HepG2 (cell line): ENCODE results near the gene PHRF1.

ENCODE experiments used
- GTF2F1 ChIP-seq: fragments of 150-350 bp; IDR thresholded peaks from 2 replicates; pipeline ENCODE4 v1.6.1; 2014; ENCODE audit warnings: low read length
- PHF21A ChIP-seq: sonication (generic); formaldehyde crosslinking; IDR thresholded peaks from 2 replicates; pipeline ENCODE4 v1.5.0; 2020; ENCODE audit warnings: mild to moderate bottlenecking, missing genetic modification reagents
- POLR2AphosphoS5 ChIP-seq: IDR thresholded peaks from 2 replicates; pipeline ENCODE4 v1.6.1; 2012; ENCODE audit warnings: low read depth, low read length
- TF ChIP-seq, protein P1 (sequence below): sonication (generic); formaldehyde crosslinking; IDR thresholded peaks from 2 replicates; pipeline ENCODE4 v1.5.1; 2020; ENCODE audit warnings: mild to moderate bottlenecking, moderate library complexity, missing genetic modification reagents
- TF ChIP-seq, protein P2 (sequence below): sonication (generic); formaldehyde crosslinking; IDR thresholded peaks from 2 replicates; pipeline ENCODE4 v1.5.0; 2020; ENCODE audit warnings: missing genetic modification reagents
- TF ChIP-seq, protein P3 (sequence below): sonication (generic); formaldehyde crosslinking; IDR thresholded peaks from 2 replicates; pipeline ENCODE4 v1.5.0; 2020; ENCODE audit warnings: mild to moderate bottlenecking, missing genetic modification reagents, moderate library complexity
- TF ChIP-seq, protein P4 (sequence below): sonication (generic); formaldehyde crosslinking; IDR thresholded peaks from 2 replicates; pipeline ENCODE4 v1.5.0; 2020; ENCODE audit warnings: missing genetic modification reagents
- TF ChIP-seq, protein P5 (sequence below): sonication (generic); formaldehyde crosslinking; IDR thresholded peaks from 2 replicates; pipeline ENCODE4 v1.4.0; 2020; ENCODE audit warnings: missing genetic modification reagents
- TF ChIP-seq, protein P6 (sequence below): IDR thresholded peaks from 2 replicates; pipeline ENCODE4 v1.6.1; 2016; ENCODE audit warnings: missing compliant biosample characterization, missing genetic modification reagents, borderline replicate concordance

DNA sequence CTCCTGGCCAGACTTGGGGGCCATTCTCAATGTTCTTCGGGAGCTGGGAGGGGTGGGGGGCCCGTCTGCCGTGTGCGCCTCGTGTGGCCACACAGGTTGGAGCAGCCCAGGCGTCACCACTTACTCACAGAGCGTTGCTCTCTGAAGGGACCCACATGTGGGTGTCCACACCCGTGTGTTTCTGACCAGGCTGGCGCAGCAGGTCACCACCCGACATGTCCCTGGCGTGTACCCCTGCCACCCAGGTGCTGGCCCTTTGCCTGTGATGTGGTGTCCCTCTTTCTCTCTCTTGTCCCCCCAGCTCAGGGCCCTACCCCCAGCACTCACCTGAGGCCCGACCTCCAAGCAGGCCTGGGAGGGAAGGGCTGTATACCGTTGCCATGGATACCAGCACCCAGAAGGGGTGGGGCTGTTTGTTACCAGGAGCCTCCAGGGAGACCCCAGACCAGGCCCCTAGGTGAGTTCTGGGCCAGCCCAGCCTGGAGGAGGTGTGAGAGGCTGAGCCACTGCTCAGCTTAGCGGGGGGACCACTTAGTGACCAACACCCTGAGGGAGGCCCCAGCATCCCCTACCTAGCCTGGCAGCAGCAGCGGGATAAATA, 17.1 kb upstream of the PHRF1 start:
- TF ChIP-seq, protein P1, sequence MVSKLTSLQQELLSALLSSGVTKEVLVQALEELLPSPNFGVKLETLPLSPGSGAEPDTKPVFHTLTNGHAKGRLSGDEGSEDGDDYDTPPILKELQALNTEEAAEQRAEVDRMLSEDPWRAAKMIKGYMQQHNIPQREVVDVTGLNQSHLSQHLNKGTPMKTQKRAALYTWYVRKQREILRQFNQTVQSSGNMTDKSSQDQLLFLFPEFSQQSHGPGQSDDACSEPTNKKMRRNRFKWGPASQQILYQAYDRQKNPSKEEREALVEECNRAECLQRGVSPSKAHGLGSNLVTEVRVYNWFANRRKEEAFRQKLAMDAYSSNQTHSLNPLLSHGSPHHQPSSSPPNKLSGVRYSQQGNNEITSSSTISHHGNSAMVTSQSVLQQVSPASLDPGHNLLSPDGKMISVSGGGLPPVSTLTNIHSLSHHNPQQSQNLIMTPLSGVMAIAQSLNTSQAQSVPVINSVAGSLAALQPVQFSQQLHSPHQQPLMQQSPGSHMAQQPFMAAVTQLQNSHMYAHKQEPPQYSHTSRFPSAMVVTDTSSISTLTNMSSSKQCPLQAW = no peak
- no peak for TF ChIP-seq POLR2AphosphoS5
- TF ChIP-seq, protein P2, sequence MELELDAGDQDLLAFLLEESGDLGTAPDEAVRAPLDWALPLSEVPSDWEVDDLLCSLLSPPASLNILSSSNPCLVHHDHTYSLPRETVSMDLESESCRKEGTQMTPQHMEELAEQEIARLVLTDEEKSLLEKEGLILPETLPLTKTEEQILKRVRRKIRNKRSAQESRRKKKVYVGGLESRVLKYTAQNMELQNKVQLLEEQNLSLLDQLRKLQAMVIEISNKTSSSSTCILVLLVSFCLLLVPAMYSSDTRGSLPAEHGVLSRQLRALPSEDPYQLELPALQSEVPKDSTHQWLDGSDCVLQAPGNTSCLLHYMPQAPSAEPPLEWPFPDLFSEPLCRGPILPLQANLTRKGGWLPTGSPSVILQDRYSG = no peak
- TF ChIP-seq, protein P3, sequence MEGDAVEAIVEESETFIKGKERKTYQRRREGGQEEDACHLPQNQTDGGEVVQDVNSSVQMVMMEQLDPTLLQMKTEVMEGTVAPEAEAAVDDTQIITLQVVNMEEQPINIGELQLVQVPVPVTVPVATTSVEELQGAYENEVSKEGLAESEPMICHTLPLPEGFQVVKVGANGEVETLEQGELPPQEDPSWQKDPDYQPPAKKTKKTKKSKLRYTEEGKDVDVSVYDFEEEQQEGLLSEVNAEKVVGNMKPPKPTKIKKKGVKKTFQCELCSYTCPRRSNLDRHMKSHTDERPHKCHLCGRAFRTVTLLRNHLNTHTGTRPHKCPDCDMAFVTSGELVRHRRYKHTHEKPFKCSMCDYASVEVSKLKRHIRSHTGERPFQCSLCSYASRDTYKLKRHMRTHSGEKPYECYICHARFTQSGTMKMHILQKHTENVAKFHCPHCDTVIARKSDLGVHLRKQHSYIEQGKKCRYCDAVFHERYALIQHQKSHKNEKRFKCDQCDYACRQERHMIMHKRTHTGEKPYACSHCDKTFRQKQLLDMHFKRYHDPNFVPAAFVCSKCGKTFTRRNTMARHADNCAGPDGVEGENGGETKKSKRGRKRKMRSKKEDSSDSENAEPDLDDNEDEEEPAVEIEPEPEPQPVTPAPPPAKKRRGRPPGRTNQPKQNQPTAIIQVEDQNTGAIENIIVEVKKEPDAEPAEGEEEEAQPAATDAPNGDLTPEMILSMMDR (CRISPR knock-in tag) = no peak
- TF ChIP-seq GTF2F1 = no peak
- TF ChIP-seq PHF21A (CRISPR knock-in tag) = no peak
- TF ChIP-seq, protein P4, sequence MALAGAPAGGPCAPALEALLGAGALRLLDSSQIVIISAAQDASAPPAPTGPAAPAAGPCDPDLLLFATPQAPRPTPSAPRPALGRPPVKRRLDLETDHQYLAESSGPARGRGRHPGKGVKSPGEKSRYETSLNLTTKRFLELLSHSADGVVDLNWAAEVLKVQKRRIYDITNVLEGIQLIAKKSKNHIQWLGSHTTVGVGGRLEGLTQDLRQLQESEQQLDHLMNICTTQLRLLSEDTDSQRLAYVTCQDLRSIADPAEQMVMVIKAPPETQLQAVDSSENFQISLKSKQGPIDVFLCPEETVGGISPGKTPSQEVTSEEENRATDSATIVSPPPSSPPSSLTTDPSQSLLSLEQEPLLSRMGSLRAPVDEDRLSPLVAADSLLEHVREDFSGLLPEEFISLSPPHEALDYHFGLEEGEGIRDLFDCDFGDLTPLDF (CRISPR knock-in tag) = no peak
- TF ChIP-seq, protein P5, sequence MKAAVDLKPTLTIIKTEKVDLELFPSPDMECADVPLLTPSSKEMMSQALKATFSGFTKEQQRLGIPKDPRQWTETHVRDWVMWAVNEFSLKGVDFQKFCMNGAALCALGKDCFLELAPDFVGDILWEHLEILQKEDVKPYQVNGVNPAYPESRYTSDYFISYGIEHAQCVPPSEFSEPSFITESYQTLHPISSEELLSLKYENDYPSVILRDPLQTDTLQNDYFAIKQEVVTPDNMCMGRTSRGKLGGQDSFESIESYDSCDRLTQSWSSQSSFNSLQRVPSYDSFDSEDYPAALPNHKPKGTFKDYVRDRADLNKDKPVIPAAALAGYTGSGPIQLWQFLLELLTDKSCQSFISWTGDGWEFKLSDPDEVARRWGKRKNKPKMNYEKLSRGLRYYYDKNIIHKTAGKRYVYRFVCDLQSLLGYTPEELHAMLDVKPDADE (CRISPR knock-in tag) = no peak
- TF ChIP-seq, protein P6, sequence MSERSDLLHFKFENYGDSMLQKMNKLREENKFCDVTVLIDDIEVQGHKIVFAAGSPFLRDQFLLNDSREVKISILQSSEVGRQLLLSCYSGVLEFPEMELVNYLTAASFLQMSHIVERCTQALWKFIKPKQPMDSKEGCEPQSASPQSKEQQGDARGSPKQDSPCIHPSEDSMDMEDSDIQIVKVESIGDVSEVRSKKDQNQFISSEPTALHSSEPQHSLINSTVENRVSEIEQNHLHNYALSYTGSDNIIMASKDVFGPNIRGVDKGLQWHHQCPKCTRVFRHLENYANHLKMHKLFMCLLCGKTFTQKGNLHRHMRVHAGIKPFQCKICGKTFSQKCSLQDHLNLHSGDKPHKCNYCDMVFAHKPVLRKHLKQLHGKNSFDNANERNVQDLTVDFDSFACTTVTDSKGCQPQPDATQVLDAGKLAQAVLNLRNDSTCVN (CRISPR knock-in tag) = no peak
